NB4 (cell line): ENCODE measurements around the gene AOPEP.

Source experiments
- CTCF ChIP-seq: IDR thresholded peaks from one replicate; pipeline ENCODE4 v1.5.1; 2012; ENCODE audit warnings: low read depth, low read length
- MAX ChIP-seq: IDR thresholded peaks from 2 replicates; pipeline ENCODE4 v1.6.1; 2011; ENCODE audit warnings: low read depth, low read length
- MYC ChIP-seq: IDR thresholded peaks from 2 replicates; pipeline ENCODE4 v1.6.1; 2011; ENCODE audit warnings: low read depth, low read length
- POLR2A ChIP-seq: IDR thresholded peaks from 2 replicates; pipeline ENCODE4 v1.6.1; 2011; ENCODE audit warnings: mild to moderate bottlenecking; ENCODE audit not compliant: insufficient read length; ENCODE audit errors: extremely low read depth

GRCh38 chr9:94717761-94718160 is 8.7 kb upstream of the AOPEP start:
- TF ChIP-seq POLR2A (no peak), CTCF (no peak), MYC (no peak), MAX (no peak)
